GM19193 (cell line): ENCODE results near the gene SCAP.
A peak's percentile ranks its signal among the peaks of the same experiment; 100 is the strongest.

Source experiments
- POLR2A ChIP-seq: IDR thresholded peaks from 4 replicates; pipeline ENCODE4 v1.6.1; 2011; ENCODE audit not compliant: insufficient read depth, insufficient read length; ENCODE audit errors: extremely low read depth

SCAP gene

DNA sequence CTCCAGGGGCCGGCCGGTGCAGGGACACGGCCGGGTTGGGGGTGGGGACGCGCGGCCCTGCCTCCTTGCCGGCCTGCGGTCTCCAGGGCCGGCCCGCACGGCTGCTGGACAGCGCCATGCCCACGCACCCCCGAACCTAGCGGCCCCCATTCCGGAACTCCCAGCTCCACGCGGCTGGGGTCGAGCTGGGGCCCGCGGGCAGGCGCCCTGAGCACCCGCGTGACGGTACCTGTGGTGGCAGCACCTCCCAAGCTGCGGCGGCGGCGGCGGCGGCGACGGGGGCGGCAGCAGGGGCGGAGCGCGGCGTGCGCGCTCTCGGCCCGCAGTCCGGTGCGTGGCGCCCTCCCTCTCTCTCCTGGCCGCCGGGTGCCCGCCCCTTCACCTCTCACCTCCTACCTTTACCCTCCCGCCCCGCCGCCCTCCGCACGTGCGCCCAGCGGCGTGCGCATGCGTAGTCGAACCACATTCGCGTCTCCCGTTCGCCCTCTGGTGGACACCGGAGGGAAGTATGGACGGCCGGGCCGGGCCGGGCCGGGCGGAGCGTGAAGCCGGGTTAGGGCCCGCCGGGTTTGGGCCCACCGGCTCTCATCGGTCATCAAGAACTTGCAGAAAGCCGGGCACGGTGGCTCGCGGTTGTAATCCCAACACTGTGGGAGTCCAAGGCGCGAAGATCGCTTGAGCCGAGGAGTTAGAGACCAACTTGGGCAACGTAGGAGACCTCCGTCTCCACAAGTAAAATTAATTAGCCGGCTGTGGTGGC is at the start of gene SCAP:
SCAP (minus strand) TSS at position 372 of the 760 bp plus-strand sequence. CDS start 32,948 bp downstream, outside the sequence.
- TF ChIP-seq POLR2A: peak; percentile 63

DNA sequence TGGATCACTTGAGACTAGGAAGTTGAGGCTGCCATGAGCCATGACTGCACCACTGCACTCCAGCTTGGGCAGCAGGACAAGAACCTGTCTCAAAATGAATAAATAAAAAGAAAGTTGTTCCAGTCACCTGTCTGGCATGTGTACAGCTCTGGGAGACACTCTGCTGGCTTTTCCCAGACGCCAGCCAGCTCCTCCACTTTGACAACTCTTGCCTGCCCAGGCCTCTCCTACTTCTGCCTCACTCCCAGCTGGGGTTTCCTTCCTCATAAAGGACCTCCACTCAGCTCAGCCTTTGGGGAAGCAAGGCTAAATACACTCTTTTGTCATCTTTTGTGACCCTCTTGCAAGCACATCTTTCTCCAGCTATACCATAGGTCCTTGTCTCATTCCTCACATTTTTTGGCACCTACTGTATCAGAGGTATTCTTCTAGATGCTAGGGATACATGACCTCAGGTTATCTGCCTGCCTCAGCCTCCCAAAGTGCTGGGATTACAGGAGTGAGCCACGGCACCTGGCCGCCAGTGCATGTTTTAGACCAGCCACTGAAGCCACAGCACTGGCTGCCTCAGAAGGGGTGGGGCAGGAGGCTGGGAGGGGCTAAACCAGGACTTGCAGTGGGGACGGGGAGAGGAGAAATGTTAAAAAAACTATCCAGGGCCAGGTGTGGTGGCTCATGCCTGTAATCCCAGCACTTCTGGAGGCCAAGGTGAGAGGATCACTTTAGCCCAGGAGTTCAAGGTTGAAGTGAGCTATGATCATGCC is 47.8 kb upstream of the SCAP start:
- TF ChIP-seq POLR2A: no peak

DNA sequence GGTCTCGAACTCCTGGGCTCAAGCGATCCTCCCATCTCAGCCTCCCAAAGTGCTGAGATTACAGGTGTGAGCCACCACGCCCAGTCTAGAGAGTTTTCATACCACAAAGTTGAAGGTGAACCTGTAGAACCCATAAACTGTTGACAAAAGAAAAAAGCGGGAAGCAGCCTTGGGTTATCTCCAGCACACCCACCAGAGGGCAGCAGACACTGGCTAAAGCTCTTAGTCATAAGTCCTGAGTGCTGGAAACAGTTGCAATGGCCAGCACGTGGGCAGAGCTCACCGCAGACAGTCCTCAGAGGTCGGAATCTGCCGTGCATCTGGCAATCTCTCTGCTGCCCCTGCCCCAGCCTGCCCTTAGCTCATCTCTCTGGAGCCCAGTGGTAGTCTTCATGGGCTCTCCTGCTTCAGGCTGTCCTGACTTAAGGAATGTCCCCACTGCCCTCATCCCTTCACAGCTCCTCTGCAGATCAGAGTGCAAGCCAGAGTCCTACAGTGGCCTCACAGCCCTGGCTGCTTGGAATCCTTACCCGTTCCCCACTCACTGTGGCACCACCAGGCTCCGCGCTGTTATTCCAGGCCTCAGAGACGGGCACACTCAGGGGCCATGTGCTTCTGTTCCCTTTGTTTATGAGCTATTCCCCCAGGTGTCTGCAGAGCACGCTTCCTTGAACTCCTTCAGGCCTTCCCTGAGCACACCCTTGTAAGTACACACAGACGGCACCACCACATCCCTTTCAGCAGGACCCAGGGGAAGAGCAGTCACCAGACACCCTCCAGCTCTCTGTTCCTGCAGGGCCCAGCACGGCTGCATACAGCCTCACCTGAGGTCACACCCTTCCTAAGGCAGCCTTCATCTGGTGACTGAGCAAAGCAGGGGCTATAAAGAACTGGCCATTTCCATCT is 46.6 kb upstream of the SCAP start:
- TF ChIP-seq POLR2A: no peak

DNA sequence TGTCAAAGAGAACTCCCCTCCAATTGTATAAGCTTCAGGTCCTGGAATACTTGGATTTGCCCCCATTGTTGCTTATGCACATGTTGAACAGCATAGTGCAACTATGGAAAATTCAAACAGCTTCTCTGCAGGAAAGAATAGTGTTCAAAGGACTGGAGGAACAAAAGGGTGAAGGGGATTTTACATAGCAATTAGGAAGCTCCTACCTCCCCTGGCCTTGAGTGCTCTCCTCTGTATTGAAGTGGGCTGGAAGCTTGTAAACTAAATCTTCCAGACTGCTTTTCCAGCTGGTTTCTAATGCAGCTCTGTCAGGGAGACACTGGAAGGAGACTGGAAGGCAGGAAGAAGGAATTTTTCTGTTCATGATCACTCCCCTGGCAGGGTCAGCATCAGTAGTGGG is 45.0 kb upstream of the SCAP start:
- no peak for TF ChIP-seq POLR2A

DNA sequence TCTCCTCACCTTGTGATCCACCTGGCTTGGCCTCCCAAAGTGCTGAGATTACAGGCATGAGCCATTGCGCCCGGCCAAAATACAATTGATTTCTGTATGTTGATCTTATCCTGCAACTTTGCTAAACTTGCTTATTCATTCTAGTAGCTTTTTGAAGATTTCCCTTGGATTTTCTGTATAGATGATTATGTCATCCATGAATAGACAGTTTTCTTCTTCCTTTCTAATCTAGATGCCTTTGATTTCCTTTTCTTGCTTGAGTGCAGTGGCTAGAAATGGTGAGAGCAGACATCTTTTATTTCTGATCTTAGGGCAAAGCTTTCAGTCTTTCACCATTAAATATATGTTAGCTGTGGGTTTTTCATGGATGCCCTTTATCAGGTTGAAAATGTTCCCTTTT is 42.2 kb upstream of the SCAP start:
- no peak for TF ChIP-seq POLR2A

DNA sequence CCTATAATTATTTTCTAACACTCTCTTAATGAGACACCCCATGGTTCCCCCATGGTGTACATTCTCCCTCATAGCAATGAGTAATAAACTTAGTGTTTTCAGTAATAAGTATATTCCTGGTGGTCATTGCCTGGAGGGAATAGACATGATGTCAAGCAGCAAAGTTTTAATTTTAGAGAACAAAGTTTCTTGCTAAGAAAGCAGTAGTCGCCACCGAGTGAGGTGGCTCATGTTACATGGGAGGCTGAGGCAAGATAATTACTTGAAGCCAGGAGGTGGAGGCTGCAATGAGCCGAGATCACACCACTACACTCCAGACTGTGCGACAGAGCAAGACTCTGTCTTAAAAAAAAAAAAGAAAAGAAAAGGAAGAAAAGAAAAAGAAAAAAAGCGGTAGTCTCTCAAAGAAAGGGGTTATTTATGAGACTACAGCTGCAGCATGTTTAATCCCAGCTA is 40.2 kb upstream of the SCAP start:
- TF ChIP-seq POLR2A: no peak

DNA sequence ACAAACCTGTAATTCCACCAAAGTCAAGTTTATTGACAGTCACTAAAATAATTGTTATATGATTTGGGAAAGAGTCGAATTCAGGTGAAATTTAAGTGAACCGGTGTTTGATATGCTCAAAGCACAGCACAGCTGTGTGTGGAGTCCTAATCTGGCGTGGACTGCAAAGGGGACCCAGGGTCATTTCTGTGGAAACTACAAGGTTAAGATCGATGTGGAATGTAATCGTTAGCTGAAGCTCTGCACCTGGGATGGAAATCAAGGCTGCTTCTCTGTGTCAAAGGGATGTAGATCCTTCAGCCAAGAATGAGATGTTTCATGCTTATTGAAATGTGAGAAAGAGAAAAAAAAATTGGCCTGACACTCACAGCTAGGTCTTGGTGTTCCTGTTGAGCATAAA is 39.4 kb upstream of the SCAP start:
- TF ChIP-seq POLR2A: no peak

DNA sequence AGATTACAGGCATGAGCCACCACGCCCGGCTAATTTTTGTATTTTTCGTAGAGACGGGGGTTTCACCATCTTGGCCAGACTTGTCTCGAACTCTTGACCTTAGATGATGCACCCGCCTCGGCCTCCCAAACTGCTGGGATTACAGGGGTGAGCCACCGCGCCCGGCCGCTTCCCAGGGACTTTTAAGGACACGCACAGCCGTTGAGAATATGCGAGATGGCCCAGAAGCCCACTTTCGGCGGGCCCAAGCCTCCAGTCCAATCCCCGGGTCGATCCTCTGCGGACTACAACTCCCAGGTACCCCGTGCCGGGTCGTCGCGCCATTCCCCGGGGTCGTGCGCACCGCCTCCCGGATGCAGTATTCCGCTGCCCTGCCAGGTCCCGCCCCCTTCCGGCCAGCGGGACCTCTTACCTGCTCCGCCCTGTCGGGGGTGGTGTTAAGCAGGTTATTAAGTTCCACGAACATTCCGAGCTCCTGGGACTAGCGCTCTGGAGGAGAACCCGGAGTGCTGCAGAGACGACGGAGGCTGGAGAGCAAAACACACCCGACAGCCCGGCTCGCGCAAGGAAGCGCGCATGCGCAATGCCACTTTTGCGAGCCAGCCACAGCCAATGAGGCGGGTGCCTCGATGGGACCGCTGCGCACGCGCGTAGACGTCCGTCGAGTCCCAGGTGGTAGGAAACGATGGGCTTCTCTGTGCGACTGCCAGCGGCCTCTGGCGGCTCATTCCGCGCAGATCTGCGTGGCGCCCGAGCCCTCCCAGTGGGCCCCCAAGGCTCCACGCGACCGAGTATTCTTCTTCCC is 37.6 kb upstream of the SCAP start, which contains the start of gene ELP6:
ELP6 (minus strand) TSS at position 588 of the 805 bp plus-strand sequence; CDS start at position 466, 122 bp downstream.
- TF ChIP-seq POLR2A: peak; percentile 95

DNA sequence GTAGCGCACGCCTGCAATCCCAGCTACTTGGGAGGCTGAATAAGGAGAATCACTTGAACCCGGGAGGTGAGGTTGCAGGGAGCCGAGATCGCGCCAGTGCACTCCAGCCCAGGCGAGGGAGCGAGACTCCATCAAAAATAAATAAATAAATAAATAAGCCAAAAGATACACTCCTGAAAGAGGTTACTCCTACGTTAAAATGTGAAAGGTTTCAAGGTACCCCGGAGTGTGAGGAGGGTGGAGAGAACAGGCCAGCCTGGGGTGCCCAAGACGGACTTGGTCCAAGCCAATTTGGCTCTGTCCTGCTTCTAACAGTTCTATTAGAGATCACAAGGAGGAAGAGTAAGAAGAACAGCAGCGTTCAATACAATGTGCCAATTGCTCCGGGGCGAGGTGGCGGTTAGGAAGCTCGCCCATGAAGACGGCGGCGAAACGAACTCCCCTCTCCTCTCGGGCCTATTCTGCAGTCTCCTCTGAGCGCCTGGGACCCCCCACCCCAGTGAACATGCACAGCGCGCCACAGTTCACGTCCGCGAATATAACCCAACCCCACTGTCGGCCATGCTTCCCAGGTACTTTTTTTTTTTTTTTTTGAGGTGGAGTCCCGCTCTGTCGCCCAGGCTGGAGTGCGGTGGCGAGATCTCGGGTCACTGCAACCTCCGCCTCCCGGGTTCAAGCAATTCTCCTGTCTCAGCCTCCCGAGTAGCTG is 36.8 kb upstream of the SCAP start:
- peak; percentile 10 for TF ChIP-seq POLR2A

DNA sequence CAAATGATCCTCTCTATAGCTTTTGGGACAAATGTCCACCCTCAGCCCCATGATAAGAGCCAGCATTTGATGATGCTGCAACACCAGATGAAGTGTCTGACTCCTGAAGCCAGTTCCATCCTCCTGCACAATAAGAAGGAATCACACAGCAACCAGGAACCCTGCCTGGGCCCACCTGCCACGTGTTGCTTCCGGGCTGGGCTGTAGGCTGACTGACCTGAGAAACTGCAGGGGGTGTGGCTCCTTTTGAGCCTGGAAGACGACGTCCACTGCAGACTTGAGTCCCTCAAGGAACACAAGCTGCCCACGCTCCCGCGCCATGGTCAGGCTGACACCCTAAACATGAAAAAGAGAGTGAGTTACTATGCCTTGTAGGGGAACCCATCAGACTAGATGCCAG is 28.4 kb upstream of the SCAP start:
- no peak for TF ChIP-seq POLR2A

DNA sequence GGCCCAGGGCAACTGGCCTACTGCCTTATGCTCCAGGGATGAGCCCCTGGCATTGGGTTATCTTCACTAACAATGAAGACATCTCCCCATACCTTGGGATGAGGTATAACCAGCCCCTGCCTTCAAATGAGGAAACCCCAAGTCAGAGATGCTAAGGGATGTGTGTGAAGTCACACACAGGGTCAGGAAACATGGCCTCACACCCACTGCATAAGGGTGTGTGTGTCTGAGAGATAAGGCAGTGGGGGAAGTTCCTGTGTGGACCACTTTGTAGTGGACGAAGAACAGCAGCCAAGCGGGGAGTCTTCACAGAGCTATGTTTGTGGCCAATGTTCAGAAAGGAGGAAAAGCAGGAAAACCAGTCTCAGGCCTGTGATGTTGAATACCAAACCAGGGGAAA is 27.3 kb upstream of the SCAP start:
- no peak for TF ChIP-seq POLR2A

DNA sequence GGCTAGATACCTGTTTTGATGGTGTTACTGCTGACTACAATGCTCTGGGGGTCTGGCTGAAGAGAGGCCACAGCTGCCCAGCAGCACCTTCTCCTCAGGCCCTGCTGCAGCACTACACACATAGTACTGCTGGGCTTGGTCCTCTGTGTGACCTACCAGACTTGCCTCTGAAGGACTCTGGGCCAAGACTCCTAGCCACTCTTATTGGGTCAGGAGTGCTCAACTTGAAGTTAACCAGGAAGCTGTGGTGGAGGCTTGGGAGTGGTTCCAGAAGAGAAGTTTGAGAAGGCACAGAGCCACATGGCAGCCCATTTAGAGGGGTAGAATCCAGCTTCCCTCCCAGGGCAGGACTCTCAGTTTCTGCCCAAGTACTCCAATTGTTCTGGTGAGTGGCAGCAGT is 21.2 kb upstream of the SCAP start:
- TF ChIP-seq POLR2A: no peak

DNA sequence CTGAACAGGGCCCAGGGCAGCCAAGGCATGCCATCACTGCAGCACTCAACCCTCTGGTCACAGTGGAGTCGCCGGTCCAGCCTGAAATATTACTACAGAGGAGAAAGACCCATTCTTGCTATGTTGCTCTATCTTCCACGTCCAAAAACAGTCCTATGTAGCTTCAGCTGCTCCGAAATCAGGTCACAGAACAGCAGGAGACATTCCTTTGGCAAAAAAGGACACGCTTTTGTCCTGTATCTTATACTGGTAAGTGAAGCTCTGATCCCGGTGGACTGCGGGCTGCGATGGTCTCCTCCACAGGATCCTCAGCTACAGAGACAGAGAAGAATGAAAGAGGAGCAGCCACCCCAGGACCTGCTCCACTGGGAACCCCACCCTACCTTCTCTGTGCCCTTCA is 20.1 kb upstream of the SCAP start:
- TF ChIP-seq POLR2A: no peak
